PFSK-1 (cell line): Measurements from ENCODE around the gene KLHL26.

Experiments
- FOXP2 ChIP-seq: optimal IDR thresholded peaks from 2 replicates; pipeline ENCODE3; 2011; ENCODE audit warnings: borderline replicate concordance, control low read depth, inconsistent platforms; ENCODE audit not compliant: insufficient read depth; ENCODE audit errors: extremely low read length, extremely low read depth
- POLR2AphosphoS5 ChIP-seq: IDR thresholded peaks from 2 replicates; pipeline ENCODE4 v1.6.1; 2012; ENCODE audit warnings: low read depth, mild to moderate bottlenecking, control low read depth, low read length, moderate library complexity
- SIN3A ChIP-seq: IDR thresholded peaks from 2 replicates; pipeline ENCODE4 v1.6.1; 2012; ENCODE audit warnings: mild to moderate bottlenecking, low read length, moderate library complexity, borderline replicate concordance; ENCODE audit not compliant: insufficient read depth
- TAF1 ChIP-seq: IDR thresholded peaks from 2 replicates; pipeline ENCODE4 v1.6.1; 2012; ENCODE audit warnings: low read length, control low read depth, borderline replicate concordance; ENCODE audit not compliant: insufficient read depth
- TF ChIP-seq, protein P1 (sequence below), 2 experiments: IDR thresholded peaks; 2 replicates each; pipeline versions ENCODE4 v1.6.1 to v1.8.0; 2011 to 2012; ENCODE audit warnings: low read depth in 2 of 2, low read length in 2 of 2, control low read depth in 1 of 2, inconsistent platforms in 1 of 2, mild to moderate bottlenecking in 1 of 2, moderate library complexity in 1 of 2; ENCODE audit not compliant: insufficient read depth in 1 of 2

Gene KLHL26

DNA sequence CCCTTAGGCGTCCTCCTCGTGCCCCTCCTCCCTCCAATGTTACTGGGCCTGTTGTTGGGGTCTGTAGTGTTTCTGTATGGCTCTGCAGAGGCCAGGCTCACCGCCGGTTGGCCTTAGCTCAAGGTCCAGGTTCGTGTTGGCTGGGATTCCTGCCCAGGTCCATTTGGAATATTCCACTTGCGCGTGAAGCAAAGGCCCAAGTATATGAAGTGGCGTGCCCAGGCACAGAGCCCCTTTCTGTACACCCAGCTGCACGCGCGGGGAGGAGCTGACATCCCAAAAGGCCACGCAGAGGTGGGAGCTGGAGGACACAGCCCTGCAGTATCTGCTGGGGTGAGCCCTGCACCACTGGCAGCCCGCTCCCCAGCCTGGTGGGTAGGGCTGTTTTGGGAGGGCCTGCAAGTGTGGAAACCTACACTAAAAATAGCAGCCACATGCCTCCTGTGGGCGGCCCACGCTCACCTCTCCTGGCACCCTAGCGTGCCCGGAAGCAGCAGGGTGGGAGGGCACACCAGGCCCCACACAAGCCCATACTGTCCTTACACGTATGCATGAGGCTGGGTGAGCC is 76.8 kb downstream of the KLHL26 start:
- TF ChIP-seq FOXP2 = no peak
- TF ChIP-seq, protein P1, sequence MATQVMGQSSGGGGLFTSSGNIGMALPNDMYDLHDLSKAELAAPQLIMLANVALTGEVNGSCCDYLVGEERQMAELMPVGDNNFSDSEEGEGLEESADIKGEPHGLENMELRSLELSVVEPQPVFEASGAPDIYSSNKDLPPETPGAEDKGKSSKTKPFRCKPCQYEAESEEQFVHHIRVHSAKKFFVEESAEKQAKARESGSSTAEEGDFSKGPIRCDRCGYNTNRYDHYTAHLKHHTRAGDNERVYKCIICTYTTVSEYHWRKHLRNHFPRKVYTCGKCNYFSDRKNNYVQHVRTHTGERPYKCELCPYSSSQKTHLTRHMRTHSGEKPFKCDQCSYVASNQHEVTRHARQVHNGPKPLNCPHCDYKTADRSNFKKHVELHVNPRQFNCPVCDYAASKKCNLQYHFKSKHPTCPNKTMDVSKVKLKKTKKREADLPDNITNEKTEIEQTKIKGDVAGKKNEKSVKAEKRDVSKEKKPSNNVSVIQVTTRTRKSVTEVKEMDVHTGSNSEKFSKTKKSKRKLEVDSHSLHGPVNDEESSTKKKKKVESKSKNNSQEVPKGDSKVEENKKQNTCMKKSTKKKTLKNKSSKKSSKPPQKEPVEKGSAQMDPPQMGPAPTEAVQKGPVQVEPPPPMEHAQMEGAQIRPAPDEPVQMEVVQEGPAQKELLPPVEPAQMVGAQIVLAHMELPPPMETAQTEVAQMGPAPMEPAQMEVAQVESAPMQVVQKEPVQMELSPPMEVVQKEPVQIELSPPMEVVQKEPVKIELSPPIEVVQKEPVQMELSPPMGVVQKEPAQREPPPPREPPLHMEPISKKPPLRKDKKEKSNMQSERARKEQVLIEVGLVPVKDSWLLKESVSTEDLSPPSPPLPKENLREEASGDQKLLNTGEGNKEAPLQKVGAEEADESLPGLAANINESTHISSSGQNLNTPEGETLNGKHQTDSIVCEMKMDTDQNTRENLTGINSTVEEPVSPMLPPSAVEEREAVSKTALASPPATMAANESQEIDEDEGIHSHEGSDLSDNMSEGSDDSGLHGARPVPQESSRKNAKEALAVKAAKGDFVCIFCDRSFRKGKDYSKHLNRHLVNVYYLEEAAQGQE (IDR thresholded peaks at IDR 0.05; ENCODE audit: insufficient read depth in 1 of 2, low read depth in 2 of 2, low read length in 2 of 2) = no peak
- TF ChIP-seq POLR2AphosphoS5 = no peak
- no peak for TF ChIP-seq TAF1
- no peak for TF ChIP-seq SIN3A

DNA sequence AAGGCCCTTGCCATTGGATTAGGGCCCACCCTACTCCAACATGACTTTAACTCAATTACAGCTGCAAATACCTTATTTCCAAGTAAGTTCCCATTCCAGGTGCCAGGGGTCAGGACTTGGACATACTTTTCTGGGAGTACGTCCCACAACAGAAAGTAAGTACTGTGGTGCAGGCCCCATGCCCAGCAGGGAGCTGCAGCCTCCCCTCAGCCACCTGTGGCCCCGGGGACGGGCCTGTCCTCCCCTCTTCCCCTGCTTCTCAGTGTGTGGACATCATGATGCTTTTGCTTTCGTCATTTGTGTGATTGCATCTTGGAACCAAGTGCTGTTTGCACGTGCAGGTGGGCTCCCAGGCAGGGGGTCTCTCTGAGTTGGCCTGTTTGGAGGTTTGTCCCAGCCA is 78.6 kb downstream of the KLHL26 start:
- no peak for TF ChIP-seq TAF1
- TF ChIP-seq POLR2AphosphoS5 = no peak

DNA sequence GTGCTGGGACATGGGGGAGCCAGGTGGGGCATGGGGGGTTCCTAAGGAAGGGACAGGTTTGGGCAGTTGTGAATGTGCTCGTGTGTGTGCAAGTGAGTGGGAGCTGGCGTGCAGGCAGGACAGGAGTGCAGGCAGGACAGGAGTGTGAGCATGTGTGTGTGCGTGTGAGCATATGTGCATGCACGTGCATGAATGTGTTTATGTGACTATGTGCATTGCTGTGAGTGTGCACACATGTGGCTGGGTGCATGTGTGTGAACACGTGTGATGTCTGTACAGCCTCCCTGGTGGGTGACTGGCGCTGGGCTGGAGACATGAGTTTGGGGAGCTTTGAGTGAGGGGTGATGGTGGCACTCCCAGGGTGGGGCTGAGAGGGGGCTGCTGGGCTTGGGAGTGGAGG is 80.0 kb downstream of the KLHL26 start:
- TF ChIP-seq POLR2AphosphoS5 (no peak), FOXP2 (no peak), TAF1 (no peak), SIN3A (no peak)
- TF ChIP-seq, protein P1 (IDR thresholded peaks at IDR 0.05; ENCODE audit: insufficient read depth in 1 of 2, low read depth in 2 of 2, low read length in 2 of 2) = no peak

DNA sequence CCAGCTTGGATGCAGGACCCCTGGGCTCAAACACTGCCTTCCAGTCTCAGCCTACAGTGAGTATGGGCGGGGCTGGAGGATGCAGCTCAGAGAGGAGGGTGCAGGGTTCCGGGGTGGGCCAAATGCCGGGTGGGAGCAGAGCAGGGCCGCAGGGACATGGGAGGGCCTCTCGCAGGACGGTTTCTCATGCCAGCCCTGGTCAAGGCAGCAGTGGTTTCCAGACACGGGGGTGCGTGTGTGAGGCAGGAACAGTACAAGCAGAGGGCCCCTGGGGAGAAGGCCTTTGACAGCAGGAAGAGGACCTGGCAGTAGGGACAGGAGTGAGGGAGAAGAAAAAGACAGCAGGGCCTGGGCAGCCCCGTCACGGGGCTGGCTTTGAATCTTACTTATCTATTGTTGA is 80.8 kb downstream of the KLHL26 start:
- no peak for TF ChIP-seq FOXP2
- TF ChIP-seq, protein P1 (IDR thresholded peaks at IDR 0.05; ENCODE audit: insufficient read depth in 1 of 2, low read depth in 2 of 2, low read length in 2 of 2) = no peak
- no peak for TF ChIP-seq SIN3A
- TF ChIP-seq POLR2AphosphoS5 = no peak
- TF ChIP-seq TAF1 = no peak

DNA sequence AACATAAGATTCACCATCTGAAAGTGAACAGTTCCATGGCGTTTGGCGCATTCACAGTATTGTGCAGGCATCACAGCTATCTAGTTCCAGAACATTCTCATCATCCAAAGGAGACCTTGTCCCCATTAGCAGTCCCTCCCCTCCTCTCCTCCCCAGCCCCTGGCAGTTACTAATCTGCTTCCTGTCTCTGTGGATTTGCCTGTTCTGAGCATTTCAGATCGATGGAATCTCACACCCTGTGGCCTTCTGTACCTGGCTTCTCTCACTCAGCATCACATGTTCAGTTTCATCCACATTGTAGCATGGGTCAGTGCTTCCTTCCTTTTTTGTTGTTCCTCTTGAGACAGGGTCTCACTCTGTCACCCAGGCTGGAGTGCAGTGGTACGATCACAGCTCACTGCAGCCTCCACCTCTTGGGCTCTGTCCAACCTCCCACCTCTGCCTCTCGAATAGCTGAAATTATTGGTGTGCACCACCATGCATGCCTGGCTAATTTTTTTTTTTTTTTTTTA is 81.2 kb downstream of the KLHL26 start:
- TF ChIP-seq SIN3A = no peak
- TF ChIP-seq FOXP2 = no peak
- TF ChIP-seq, protein P1 (IDR thresholded peaks at IDR 0.05; ENCODE audit: insufficient read depth in 1 of 2, low read depth in 2 of 2, low read length in 2 of 2) = no peak
- TF ChIP-seq POLR2AphosphoS5 = no peak
- no peak for TF ChIP-seq TAF1
